GM18517 (cell line): ENCODE results near the gene SOCS3.
"Not testable (repeated sequence)": the region's sequence is repeated elsewhere in the genome, so short reads cannot be mapped to it uniquely, and the experiment has no call there.

Experiments
- ATAC-seq: cut with Tn5 transposase; IDR thresholded peaks from one replicate; pipeline ENCODE4 v1.9.1; 2021; ENCODE audit warnings: mild to moderate bottlenecking, moderate library complexity; ENCODE audit not compliant: unreplicated experiment

The SOCS3 gene

DNA sequence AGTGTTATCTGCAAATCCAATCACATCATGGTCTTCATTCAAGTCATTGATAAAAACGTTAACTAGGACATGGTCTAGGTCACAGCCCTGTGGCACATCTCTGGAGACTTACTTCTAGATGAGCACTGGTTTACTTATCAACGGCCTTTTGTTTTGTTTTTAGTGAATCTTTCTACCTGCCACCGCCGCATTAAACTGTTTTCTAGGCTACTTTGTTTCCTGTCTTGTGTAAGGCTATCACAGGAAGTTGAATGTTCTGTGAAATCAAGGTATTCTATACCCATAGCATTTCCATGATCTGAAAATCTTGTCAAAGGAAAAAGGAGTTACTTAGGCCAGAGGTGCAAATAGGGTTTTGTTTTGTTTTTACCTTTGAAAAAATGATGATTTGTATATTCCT, 26.9 kb downstream of the SOCS3 start:
- ATAC-seq, result no peak

DNA sequence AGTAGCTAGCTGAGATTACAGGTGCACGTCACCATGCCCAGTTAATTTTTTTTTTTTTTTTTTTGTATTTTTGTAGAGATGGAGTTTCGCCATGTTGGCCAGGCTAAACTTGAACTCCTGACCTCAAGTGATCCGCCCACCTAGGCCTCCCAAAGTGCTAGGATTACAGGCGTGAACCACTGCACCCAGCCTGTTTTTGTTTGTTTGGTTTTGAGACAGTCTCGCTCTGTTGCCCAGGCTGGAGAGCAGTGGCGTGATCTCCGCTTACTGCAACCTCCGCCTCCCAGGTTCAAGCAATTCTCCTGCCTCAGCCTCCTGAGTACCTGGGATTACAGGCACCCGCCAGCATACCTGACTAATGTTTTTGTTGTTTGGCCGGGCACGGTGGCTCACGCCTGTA, 28.5 kb downstream of the SOCS3 start:
- not testable (repeated sequence) for ATAC-seq

DNA sequence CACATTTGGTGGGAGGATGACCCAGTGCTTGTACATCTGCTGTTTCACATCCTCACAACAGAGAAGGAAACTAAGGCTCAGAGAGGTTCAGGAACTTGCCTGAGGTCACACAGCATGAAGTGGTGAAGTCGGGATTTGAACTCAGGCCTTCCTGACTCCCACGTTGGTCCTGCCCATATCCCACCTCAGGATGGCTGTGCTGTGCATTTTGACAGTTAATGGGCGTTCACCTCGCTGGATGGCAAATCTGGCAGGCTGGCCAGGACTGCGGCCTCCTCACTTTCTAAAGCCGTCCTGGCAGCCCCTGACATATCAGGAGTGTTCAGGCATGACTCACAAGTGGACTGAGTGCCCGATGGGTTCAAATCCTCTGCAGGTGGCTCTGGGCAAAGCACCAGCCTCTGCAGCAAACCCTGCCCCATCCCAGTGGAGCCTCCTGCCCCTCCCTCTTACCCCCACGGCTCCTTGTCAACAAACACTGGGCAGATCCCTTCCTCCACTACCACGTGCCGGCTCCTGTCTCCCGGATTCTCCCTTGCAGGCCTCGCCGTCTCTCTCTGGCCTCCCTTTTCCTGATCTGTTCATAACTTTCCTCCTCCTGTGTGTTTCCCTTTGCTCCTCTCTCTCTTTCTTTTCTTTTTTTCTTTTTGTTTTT, 29.2 kb downstream of the SOCS3 start:
- ATAC-seq, result no peak

DNA sequence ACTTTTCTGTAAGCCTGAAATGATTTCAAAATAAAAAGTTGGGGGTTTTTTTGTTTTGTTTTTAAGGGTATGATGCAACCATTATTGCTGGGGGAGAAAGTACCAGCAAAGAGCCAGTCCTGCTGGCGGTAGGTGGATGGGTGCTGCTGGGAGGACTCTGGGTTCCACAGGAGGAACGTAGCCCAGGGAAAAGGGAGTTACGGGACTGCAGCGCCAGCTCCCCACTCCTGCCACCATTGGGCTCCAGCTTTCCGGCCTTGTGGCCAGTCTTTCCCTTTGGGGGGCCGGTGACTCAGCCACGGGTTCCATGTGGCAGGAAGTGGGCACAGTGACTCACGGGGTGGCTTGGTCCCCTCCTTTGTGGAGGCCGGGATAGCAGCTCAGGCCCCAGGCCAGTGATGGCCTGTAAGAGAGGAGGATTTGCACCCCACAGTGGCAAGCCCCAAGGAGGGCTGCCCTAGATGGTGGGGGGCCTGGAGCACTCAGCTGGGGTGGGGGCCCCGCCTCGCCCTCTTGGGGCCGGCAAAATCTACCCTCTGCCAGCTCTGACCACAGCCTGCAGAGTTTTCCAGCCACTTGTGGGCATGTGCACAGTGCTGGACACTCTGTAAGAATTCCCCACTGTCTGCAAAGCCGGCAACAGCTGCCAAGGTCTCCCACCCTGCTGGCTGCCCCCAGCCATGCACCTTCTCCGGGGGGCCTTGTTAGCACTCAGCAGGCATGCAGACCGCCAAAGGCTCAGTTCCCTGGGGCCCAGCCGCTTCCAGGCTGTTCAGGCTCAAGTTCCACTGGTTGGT, 30.4 kb downstream of the SOCS3 start:
- no peak for ATAC-seq

DNA sequence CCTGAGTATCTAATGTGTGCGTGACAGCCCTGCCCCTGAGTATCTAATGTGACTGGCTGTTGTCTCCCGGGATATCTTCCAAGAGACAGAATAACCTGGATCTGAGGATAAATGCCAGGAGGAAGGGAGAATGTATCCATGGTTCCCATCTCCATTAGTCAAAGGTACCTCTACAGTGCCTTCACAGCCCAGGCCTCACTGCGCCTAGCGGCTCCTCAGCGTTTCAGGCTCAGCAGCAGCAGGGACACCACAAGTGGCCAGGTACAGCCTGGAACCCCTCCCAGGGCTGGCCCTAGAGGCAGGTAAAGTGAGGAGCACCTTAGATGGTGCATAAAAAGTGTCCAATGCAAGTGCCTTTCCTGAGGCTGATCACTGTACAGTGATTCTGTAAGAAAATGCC, 32.0 kb downstream of the SOCS3 start:
- ATAC-seq, result no peak

DNA sequence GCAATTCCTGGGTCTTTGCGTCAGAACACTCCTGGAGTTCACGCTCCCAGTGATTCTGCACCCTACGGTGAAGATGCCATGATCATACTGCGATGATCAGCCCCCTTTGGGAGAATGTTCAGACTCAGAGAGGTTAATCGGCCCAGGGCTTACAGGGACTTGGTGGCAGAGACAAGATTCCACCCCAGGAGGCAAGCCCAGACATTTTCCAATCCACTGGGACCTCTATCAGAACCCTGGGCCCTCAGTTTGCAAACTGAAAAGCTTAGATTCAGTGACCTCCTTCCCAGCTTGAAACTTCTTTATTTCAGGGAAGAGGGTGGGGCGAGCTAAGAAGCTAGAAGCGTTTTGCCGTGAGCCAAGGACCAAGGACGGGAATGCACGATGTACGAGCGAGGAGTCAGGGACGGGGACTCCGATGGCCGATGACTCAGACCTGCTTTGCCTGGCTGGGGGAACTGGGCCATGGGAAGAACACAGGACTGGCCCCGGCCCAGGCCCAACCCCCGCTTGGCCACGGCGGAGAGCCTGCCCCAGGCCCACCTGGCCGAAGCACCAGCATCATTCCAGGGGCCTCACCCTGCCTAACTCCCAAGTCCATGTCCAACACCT, 34.7 kb downstream of the SOCS3 start:
- ATAC-seq, result no peak

DNA sequence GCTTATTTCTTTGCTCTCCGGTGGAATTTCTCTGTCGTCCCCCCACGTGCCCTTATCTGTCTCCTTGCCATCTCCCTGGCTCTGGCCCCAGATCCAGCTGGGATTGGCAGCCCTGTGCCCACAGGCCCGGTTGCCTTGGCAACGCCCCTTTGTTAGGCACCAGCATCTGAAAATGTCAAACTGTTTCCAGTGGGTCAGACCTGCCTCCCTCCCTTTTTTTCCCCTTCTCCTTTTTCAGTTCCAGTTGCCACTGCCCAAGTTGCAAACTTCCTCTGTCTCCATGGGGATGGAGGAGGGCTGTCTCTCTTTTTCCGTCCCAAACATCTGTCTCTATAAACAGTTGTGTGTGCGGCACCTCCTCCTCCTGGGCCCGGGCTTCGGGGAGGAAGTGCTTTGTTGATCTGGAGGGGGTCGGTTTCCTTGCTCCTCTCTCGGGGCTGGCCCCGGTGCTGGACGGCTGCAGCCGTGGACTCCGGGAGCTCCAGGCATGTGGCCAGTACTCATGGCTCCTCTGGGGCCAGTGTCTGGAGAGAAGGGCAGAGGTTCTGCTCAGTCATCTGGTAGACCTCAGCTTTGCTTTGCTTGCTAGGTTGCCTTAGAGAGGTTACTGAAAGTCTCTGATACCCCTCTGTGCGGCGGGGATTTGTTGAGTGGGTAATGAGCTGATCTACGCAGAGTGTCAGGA, 35.3 kb downstream of the SOCS3 start:
- no peak for ATAC-seq

DNA sequence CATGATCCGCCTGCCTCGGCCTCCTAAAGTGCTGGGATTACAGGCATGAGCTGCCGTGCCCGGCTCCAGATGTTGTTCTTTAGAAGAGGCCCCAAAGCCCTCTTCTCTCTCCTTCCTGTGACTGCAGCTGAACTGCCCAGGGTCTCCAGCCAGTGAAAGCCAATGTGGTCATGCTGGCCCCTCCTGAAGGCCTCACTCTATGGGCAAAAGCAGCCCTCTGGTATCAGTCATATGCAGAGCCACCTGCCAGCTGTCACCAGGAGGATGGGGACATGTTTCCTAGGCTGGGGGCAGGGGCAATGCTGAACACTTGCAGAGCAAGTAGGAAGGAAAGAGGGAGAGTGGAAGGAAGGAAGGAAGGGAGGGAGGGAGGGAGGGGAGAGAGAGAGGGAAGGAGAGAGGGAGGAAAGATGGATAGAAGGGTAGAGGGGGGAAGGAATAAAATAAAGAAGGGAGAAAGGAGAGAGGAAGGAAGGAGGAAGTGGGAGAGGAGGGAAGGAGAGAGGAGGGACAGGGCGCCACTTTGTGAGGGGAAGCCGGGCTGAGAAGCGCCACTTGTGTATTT, 36.0 kb downstream of the SOCS3 start:
- no peak for ATAC-seq

DNA sequence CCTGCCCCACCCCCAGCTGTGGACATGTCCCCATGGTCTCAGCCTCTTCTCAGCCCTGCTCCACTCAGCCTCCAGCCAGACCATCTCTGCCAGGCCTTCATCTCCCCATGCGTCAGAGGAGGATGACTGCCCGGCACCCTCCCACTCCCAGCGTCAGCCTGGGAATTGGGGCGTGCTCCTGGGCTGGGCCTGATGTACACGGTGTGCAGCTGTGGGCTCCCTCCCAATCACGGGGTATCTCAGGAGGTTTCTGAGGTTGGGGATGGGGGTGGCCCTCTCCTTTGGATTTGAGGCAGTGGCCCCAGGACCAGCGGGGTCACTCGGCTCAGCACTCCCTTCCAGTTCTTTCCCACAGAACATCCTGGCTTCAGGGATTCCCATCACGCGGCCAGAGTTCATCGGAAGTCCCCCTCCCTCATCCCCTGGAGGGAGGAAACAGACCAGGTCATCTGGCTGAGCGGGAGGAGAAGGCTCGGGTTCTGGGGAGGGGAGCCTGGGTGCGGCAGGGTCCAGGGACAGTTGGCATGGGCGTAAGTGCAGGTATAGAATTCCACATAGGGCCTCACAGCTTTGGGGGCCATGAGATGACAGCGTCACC, 36.9 kb downstream of the SOCS3 start:
- ATAC-seq, result no peak

DNA sequence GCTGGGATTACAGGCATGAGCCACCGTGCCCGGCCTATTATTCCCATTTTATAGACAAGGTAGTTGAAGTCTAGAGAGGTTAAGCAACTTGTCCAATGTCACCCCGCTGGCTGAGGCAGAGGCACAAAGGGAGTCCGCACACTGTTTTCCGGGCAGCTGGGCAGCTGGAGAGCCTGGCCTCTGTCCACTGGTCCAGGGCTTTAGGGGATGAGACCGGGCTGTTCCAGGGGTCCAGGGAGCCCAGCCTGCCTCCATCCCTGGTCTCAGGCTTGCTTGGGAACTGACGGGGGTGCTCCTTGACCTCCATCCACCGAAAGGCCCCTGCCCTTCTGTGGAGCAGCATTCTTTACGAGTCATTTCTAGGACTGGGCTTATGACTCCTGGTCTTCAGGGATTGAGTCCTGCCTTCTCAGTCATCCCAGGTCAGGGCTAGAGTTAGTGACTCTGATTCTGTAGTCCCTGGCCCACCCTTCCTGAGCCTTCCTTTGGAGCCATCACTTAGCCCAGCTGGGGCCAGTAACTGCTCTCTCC, 37.5 kb downstream of the SOCS3 start:
- ATAC-seq, result no peak

DNA sequence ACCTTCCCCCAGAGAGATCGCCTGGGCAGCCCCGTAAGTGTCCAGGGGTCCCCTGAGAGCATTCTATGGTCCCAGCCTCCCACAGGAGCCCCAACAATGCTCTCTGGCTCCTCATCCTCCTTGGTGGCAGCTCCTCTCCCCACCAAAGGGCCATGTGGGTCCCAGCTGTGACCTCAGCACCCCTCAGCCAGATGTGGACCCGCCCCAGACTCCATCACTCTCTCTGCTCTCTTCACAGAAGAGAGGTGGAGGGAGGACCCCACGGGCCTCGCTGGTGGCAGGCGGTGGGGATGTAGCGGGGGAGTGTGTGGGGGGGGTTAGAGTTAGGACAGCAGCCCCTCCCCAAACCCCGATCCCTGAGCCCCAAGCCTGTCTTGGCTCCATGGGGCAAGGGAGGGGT, 41.0 kb downstream of the SOCS3 start:
- ATAC-seq, result no peak

DNA sequence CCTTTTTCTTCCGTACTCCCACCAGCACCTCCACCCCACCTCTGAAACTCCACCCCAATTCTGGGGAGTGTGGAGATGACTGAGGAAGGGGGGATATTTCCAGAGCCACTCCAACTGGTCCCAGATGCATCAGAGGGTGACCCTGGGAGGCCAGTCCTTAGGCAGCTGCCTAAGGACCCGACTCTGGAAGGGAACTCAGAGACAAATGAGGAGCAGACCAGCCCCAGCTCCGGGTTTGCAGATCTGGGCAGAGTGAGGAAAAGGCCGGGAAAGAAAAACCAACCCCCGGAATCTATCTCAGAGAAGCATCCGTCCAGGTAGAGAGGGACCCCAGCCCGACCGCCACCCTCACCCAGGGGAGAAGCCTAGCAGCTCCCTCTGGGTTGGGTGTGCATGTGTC, 41.5 kb downstream of the SOCS3 start:
- ATAC-seq, result no peak

DNA sequence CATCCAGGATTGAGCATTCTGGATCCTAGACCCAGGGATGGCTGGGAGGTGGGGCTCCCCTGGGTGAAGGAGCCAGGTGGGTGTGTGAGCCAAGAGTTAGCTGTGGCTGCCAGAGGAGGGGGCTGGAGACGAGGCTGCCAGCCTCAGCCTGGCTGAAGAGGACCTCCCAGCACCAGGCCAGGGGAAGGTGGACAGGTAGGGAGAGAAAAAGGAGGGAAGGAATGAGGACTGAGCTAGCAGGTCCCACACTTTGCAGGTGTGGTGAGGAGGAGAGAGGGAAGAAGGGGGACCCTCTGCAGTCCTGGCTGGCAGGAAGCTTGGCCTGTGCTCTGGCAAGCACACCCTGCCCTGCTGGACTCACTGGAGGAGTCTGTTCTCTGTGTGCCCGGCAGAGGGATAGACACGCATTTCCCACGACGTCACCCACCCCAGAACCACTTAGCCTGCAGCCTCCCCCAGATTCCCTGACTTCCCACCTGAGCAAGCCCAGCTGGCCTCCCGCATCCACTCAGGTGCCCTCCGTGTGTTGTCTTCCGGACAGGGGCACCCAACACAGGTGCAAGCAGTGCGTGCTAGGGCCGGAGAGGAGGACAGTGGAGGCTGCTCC, 42.0 kb downstream of the SOCS3 start:
- ATAC-seq, result no peak

DNA sequence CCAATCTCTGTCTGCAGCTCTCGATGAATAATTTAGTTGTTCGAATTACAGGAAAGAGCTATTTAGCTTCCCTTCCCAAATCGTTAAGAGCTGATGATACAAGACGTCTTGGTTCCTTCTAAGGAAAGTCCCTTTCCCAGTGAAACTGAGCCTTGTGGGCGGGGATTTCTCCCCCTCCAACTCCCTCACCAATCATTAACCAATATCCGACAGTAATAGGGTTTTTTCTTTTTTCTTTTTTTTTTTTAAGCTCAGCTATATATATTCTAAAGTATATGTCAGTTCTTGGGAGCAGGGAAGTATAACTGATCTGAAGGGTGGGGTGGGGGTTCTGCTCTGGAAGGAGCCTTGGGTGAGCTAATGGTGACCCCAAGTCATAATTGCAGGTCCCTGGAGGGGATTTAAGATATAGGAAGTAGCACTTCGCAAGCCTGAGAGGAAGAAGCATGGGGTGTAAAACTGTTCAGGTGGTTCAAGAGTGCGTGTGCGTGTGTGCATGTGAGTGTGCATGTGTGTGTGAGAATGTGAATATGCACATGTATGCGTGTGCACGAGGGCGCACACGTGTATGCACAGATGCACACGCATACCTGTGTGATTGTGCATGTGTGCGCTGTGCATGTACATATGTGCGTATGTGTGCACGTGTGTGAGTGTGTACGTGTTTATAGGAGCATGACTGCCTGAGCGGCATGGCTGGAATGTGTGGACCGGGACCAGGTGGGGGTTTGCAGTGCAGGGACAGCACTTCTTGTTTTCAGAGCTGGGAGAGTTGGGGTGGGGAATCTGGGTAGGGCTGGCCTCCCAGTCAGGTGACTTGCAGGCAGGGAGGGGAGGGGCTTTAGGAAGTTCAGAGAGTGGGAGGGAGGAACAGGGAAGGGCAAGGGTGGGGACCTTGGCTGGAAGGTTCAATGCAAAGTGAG, 42.7 kb downstream of the SOCS3 start:
- ATAC-seq, result no peak

DNA sequence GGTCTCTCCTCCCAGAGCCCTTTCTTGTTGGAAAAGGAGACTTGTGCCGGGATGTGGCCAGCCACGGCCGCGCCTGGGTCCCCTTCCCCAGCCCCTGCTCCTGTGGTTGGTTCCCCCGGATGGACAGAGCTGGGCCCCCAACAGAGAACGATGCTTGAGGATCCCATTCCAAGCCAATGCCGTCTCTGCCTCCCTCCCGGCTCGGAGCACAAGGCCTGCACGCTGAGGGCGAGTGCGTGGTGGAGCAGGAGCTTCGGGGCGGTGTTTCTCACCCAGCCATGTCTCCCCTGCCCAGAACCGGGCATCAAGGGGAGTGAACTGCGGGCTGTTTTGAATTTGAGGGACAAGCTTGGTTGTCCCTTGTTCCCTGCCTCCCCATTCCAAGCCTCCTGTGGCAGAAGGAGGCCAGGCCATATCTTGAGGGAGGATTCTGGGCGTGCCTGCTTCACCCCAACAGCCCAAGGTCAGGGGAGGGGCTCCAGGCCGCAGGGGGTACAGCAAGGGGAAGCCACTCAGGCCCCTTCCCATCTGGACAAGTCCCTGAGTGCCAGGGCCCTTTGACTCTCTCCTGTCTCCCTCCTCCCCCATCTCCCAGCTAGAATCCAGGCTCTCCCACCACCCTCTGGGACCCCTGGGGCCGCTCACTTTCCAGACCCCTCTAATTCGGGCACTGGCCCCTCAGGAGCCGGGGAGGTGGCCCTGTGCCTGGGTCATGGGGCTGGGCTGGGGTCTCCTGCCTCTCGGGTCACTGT, 43.6 kb downstream of the SOCS3 start:
- no peak for ATAC-seq

DNA sequence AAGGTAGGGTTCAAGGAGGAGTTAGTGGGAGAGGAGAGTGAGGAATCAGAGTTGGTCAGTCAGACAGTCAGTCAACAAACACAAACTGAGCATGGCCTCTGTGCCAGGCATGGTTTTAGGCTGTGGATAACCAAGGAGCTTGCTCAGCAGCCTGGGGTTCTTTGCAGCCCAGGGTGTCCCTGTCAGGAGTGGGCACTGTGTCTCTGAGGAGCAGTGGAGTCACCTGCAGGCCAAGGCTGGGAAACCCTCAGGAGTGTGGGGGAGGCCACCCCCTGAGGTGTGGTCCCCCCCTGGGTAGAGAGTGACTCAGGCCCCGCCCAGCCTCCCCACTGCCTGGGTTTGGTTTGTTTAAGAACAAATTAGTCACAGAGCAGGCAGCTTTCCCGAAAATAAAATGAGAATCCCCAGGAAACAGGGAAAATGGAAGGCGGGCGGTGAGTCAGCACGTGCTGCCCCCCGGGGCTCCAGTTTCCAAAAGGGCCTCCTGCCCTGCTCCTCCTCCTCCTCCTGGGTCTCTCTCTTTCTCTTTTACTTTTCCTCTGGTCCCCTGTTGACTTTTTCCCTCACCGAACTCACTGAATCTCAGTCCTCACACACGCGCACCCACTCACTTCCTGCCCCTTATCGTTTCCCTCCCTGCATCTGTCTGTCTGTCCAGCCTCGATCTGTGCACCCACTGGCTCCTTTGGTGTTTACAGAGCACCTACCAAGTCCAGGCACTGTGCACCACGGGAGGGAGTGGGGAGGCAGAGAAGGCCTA, 44.3 kb downstream of the SOCS3 start:
- ATAC-seq, result no peak

DNA sequence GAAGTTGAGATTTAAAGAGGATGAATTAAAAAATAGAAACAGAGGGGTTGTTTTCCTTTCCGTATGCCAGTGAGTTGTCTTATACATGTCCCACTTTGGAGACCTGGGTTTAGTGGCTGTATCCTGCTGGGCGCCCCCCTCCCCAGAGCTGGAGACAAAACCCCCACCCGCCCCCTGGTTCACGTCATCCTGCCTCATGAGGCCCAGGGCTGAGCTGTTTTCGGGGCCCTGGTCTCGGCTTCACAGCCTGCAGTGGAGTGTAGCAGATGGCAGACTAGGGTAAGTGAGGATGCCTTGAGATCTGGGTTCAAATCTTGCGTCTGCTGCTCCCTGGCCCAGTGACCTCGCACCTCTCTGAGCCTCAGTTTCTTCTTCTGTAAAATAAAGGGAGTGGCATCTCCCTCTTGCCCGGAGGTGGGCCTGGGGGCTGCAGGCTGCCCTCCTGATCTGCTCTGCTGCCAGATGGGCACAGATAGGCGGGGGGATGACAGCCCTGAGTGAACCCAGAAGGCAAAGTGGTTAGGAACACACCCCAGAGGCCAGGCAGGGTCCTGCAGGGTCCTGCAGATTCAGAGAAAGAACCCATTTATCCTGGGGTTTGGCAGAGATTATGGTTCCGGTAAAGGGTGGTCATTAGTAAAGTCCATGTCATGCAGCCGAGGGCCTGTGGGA, 45.1 kb downstream of the SOCS3 start:
- ATAC-seq, result no peak
